Stimulated activated CD8-positive, alpha-beta memory T cell treated with anti-CD3 and anti-CD28 coated beads, Interleukin-7, amount 100 ng/mL, for 4 hours (primary cell): ENCODE measurements around the gene CKB.
A peak's percentile ranks its signal among the peaks of the same experiment; 100 is the strongest.

Source experiments
- DNase-seq, 2 donors: peaks; one replicate each; pipeline ENCODE4 v3.0.0-alpha.2; 2020; ENCODE audit warnings: low read depth in 2 of 2

The CKB gene

DNA sequence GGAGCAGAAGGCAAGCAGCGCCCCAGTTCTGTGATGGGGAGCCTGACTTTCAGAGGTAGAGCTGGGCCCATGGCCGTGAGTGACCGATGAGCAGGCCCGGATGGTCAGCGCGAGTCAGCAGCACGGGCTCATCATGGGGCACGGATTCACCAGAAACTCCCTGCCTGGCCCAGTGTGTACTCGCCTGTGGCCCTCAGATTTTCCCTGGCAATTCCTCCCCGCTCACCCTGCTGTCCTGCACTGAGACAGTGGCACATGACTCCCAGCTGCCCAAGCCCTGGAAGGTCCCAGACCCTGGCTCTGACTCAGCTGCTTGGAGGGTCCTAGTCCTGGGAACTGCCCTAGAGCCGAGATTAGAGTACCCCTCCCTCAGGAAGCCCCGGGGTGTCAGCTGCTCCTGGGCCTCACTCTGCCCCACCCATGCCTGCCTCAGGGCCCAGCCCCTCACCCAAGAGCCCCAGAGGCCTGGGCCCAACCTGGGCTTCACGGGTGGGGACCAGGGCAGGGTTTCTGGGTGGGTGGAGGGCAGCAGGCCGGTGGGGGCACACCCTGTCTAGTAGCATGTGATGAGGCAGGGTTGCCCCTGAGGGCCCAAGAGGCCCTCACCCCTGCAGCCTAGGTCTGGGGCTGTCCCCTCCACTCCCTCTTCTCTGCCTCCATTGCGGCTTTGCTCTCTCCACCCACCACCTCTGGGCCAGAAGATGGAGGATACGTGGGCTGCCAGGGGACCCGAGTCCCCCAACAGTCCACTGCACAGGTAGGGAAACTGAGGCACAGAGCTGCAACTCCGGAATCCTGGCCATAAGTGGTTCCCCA is 14.8 kb upstream of the CKB start:
- DNase-seq = no peak

DNA sequence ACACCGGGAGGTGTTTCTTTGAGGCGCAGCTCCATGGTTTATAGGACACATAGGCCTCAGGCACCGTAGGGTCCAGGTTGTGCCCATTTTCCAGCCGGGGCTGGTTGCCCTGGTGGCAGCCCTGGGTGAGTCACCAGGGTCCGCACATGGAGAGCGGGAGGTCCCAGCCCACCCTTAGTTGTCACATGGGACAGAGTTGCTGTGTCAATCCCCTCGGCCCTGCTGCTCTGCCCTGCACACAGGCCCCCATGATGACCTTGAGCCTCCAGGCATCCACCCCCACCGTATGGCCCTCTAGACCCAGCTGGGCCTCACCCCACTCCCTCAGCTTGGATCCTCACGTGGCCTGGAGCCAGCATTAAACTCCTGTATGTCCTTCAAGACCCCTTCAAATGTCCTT is 14.1 kb upstream of the CKB start:
- no peak for DNase-seq

GRCh38 chr14:103535891-103536565 is 13.4 kb upstream of the CKB start:
- no peak for DNase-seq

DNA sequence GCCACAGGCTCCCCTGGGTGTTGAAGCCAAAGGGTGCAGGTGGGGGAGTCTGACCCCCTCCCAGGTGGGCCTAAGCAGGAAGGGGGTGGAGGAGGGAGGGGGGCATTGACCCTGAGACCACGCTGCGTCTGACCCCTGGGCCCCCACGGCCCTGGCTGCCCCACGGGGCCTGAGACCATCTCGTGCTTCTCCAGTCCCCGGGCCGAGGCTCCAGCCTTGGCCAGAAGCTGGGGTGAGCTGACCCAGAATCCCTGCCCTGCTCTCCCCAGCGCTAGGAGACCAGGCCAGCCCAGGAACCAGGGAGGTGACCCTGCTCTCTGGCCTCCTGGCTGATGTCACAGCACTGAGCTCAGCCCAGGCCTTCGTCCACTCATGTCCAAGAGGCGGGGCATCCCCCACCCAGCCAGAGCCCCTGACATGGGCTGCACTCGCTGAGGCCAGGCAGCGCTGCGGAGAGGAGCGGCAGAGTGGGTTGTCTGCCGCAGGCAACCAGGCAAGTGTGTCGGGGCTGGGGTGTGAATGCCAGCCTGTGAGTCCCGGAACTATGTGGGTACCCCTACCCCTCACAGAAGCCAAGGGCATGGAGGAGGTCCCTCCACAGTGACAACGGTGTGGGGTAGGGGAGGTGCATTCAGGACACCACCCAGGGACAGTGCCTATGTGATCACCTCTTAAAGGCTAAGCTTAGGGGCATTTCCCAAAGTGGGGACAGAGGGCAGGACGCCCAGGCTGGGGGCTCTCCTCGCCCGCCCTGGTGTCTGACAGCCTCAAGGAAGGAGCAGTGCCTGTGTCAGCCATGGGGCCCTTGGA is 12.7 kb upstream of the CKB start:
- no peak for DNase-seq

DNA sequence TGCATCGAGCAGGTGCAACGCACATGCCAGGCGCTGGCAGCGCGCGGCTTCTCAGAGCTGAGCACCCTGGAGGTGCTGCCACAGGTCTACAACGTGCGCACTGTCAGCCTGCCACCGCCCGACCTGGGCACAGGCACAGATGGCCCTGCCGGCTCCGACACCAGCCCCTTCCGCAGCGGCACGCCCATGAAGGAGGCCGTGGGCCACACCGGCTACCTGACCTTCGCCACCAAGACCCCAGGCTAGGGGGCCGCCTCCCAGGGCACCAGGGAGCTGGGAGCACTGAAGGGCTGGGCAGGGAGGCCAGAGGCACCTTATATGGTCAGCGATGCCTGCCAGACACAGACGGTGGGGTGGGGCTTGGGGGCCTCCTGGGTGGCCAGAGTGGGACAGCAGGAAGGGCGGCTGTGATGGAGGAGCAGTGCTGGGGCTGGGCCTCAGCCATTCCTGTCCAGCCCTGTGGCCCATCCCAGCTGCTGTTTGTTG is 12.0 kb upstream of the CKB start:
- DNase-seq = no peak

DNA sequence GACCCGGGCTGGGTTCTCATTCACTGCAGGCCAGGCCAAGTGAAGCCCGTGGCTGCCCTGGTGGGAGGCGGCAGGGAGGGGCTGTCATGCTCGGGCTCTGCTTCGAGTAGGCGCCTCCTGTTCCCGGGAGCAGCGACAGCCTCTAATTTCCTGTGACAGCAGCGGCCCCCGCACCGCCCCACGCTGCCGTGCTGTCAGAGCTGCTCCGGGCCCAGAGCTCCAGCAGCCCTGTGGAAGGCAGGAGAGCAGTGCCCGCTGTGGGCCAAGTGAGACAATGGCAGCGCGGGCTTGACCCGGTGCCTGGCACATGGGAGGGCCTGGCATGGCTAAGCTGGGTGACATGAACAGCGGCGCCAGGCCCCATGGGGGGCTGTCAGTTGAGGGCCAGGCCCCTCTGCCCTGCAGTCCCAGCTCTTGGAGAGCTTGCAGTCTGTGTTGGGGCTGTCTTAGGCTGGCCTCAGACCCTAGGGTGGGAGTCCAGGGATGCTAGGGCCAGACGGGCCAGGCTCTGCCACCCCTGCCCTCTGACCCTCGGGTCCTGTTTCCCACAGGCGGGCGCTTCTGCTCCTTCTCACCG is 11.5 kb upstream of the CKB start:
- no peak for DNase-seq

- DNase-seq = no peak
Observed at GRCh38 chr14:103533137-103533998, 10.7 kb upstream of the CKB start.

DNA sequence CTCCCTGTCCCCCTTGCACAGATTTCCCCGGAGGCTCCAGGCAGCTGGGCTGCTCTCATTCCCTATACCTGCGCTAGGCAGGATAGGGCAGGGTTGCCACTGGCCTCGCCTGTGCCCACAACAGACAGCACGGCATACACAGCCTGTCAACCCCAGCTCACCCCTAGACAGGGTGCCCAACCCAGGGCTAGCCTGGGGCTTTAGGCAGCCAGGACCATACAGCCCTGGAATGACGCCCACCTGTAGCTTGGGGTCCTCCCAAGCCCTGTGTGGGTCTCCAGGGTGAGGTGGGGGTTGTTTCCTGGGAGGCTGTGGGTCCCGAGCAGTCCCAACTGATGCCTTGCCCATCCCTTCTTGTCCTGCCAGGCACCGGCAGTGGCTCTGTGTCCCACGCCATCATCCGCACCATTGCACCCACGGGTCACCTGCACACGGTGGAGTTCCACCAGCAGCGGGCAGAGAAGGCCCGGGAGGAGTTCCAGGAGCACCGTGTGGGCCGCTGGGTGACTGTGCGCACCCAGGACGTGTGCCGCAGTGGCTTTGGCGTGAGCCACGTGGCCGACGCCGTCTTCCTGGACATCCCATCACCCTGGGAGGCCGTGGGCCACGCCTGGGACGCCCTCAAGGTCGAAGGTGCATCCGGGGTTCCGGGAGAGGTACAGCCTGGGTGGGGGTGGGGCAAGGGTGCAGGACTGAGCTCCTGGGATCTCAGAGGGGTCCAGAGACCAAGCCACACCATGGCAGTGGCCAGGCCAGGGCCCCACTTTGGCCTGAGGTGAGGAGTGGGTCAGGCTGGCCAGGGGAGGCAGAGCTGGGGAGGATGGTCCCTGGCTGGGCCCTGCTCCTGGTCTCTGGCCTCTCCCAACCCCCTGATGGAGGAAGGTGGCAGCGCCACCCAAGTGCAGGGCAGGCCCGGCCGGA is 9.8 kb upstream of the CKB start:
- no peak for DNase-seq

DNA sequence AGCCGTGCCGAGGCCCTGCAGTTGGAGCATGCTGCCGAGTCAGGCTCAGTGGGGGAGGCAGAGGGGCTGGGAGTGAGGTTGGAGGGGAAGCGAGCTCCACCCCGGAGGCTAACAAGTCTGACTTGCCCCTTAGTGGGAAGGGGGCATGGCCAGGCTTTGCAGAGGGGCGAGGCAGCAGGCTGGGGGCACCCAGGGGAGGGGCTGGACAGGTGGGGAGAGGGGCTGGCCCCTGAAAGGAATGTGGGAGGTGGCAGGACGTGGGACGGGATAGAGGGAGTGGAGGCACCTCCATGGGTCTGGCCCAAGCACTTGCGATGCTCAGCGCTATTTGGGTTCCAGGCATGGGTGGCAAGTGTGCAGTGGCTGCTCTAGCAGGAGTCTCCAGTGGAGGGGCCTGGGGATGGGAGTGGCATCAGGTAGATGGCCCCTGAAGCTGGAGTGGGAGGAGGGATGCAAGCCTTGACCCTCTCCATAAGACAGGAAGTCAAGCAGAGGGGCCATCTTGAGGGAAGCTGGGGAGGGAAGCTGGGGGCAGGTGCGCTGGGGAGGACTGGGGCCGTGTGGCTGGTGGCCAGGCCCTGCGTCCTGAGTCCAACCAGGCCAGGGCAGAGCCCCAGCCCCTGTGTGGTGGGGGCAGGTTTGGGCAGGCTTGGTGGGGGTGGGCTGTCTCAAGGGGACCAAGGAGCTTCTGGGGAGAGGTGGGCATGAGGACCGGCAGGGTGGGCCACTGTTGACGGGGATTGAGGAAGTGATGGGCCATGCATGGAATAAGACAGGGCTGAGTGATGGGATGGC is 9.0 kb upstream of the CKB start:
- no peak for DNase-seq

DNA sequence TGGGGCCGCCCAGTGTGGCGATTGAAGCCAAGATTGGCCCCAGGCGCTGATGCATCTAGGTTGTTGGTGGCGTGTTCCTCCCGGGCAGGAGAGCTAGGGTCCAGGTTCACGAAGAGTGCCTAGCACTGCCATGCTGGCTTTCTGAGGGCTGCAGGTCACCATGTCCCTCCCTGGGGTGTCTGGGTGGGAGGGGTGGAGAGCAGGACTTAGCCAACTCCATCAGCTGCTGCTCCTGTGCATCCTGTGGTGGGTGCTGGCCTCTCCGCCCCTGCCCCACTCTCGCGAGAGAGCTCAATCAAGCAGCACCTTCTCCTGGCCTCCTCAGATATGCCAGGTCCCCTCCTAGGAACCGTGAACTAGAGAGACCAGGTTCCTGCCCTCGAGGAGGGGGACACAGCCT is 8.2 kb upstream of the CKB start:
- DNase-seq = no peak

DNA sequence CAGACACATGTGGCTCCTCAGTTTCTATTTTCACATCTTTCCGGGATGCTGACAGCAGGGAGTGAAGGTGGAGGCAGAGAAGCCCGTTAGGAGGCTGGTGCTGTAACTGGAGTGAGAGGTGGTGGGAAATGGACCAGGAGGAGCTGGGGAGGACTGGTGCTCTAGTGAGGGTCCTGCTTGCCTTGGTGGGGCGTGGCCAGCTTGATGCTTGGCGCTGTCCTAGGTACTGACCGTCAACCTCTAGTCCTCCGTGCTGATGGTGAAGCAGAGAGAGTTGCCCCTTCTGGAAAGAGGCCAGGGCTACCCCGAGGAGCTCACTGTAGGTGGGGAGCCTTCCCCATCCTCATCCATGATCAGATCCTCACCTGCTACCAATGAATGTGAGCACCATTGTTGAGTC is 7.8 kb upstream of the CKB start:
- no peak for DNase-seq

DNA sequence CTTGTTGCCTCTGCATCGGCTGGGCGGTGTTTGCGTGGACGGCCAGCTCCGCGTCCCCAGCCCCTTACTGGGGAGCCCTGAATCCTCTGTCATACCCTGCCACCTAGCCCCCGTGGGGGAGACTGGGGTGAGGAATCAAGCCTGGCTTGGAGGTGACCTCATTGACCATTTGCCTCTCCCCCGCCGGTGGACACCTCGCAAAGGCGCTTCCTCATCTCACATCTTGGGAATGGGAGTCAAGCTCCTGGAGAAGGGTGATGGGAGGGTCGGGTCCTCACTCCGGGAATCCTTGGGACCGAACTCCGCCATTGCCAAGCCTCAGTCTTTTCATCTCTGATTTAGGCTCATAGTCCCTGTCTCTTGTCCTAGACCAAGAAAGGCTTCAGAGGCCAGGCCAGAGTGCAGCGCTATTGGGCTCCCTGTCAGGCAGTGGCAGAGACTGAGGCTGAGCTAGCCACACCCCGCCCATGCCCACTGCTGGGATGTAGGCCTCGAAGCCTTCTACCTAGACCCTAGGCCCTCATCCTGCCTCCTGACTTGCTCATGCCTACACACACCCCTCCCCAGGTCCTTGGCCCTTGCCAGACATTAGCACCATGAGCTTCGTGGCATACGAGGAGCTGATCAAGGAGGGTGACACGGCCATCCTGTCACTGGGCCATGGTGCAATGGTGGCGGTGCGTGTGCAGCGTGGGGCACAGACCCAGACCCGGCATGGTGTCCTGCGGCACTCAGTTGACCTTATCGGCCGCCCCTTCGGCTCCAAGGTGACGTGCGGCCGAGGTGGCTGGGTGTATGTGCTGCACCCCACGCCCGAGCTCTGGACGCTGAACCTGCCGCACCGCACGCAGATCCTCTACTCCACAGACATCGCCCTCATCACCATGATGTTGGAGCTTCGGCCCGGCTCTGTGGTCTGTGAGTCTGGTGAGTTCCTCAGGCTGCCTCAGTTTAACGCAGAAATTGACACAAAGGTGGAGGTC is 7.0 kb upstream of the CKB start:
- no peak for DNase-seq

GRCh38 chr14:103528587-103529382 is 6.2 kb upstream of the CKB start, which contains the start of gene TRMT61A:
Gene TRMT61A (plus strand): TSS chr14:103529196. CDS start chr14:103529979, 783 bp downstream.
- peak; percentile 48 to 75 for DNase-seq

GRCh38 chr14:103528146-103528586 is 5.5 kb upstream of the CKB start:
- DNase-seq = no peak

DNA sequence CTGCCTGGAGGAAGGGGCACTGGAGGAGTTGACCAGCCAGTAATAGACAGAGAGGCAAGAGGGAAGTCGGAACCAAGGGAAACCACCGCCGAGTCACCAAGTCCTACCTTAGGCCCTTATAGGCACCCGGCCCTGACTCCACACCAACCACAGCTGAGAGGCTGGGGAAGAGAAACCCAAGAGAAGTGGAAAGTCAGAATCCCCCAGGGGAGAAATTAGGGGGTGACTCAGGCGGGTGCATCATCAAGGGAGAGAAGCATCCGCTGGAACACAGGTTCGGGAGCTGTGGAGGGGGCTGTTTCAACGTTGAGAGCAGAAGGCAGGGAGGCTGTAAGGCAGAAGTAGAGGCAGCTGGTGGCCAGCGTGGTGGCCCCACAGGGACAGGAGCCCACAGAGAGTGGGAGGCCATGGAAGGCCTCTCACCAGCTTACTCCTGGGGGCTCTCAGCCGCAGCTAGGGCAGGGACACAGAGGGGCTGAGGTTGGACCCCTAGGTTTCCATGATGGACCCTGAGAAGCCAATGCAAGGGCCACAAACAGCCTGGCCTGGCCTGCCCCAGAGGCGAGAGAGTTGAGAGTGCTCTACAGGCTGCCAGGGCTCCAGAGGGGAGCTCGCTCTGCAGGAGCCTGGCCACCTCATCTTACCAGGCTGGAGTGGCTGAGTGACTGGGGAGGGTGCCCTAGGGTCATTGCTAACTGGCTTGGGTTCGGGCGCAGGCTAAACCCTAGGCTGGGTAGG is 4.9 kb upstream of the CKB start:
- no peak for DNase-seq

- no peak for DNase-seq
Observed at GRCh38 chr14:103526914-103527248, 4.3 kb upstream of the CKB start.
